NCI-H146 treated with DMSO at 0.1 percent for 48 hours (cell line): ENCODE results near the gene KIF26B.

Source experiments
- DNase-seq: peaks from one replicate; lab custom pipeline; 2025; ENCODE audit not compliant: unreplicated experiment; lab: John Stamatoyannopoulos, UW

KIF26B gene

GRCh38 chr1:245131026-245131393 is 23.8 kb upstream of the KIF26B start:
- DNase-seq = no peak

GRCh38 chr1:245132771-245133170 is 22.0 kb upstream of the KIF26B start:
- DNase-seq = no peak

DNA sequence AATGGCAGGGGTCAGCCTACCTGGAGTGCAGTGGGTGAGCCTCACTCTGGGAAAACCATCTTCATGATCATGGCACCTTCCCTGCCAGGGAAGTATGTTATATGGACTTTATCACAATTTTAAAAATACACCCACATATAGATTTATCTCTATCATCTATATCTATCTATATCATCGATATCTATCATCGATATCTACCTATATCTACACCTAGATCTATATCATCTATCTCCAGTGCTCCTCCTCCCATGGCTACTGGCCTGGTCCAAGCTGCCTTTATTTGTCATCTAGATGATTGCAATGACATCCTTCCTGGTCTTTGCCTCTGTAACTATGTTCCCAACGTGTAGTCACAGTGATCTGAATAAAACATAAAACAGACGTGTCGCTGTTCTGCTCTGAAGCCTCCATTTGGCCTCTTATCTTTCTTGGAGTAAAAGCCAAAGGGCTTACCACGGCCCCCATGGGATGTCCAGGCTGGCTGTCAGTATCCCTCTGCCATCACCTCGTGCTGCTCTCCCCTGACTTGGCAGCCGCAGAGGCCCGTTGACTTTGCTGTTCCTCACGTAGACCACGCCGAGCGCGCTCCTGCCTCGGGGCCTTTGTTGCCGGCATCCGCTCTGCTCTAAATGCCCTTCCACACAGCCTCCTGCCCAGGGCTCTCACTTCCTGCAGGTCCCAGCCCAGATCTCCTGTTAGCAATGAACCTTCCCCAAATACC is 20.6 kb upstream of the KIF26B start:
- no peak for DNase-seq

GRCh38 chr1:245142171-245142798 is 12.5 kb upstream of the KIF26B start:
- DNase-seq = no peak

DNA sequence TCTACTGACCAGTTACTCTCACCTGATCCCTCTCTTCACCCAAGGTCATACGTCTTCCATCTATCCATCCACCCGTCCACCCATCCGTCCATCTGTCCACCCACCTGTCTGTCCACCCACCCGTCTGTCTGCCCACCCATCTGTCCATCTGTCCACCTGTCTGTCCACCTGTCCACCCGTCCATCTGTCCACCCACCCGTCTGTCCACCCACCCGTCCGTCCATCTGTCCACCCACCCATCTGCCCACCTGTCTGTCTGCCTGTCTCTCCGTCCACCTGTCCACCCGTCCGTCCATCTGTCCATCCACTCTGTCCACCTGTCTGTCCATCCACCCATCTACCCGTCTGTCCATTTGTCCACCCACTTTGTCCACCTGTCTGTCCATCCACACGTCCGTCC is 11.8 kb upstream of the KIF26B start:
- DNase-seq = no peak

DNA sequence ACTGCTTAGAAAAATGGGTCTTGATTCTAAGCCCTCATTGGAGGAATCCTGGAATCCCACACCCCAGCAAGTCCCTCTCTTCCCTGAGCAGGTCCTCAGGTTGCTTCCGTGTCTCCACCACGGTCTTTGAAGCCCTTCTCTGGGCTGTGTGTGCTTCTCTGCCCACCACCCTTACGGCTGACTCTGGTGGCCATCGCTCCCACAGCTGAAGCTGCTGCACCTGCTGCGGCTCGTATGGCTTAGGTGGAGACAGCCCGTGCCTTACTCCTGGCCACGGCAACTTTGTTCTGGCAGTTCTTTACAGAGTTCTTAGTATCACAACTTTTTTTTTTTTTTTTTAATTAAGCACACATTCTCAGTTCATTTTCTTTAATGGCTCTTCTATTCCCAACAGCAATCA is 10.9 kb upstream of the KIF26B start:
- DNase-seq = no peak

DNA sequence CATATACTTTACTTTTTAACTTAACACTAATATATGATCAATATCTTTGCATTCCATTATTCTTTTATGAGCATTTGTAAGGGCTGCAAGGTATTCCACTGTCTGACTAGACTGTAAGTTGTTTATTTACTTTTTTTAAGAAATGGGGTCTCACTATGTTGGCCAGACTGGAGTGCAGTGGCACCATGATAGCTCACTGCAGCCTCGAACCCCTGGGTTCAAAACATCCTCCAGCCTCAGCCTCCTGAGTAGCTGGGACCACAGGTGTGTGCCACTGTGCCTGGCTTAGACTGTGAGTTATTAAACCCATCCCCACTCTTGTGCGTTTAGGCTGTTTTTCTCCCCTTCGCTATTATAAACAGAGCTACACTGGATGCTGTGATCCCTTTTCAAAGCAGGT is 6.7 kb upstream of the KIF26B start:
- DNase-seq = no peak

GRCh38 chr1:245148861-245149260 is 5.9 kb upstream of the KIF26B start:
- no peak for DNase-seq

GRCh38 chr1:245153081-245153551 is 1.7 kb upstream of the KIF26B start:
- DNase-seq = peak; percentile 73

GRCh38 chr1:245153552-245154428 is 995 bp upstream of the KIF26B start:
- DNase-seq = peak; percentile 44

GRCh38 chr1:245155272-245156040 is 671 bp downstream of the KIF26B start:
- DNase-seq = peak; percentile 33

DNA sequence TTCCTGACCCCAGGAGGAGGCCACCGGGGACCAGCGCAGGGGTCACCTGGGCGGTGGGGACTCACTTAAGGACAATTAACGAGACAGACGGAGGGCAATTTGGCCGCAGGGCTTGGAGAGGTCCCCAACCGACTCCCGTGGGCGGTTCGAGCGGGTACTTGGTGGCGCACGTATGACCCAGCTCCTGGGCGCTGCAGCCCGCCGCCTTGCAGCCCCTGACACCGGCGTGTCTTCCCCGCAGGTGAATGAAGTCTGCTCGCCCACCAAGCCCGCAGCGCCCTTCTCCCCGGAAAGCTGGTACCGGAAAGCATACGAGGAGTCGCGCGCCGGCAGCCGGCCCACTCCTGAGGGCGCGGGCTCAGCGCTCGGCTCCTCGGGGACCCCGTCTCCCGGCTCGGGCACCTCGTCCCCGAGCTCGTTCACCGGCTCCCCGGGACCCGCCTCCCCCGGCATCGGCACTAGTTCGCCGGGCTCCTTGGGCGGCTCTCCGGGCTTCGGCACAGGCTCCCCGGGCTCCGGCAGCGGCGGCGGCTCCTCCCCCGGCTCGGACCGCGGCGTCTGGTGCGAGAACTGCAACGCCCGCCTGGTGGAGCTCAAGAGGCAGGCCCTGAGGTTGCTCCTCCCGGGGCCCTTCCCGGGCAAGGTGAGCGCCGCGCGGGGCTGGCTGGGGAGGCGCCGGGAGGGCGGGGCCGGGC is 1.4 kb downstream of the KIF26B start:
- peak; percentile 84 for DNase-seq

GRCh38 chr1:245156736-245157505 is 2.1 kb downstream of the KIF26B start:
- DNase-seq = peak; percentile 89

DNA sequence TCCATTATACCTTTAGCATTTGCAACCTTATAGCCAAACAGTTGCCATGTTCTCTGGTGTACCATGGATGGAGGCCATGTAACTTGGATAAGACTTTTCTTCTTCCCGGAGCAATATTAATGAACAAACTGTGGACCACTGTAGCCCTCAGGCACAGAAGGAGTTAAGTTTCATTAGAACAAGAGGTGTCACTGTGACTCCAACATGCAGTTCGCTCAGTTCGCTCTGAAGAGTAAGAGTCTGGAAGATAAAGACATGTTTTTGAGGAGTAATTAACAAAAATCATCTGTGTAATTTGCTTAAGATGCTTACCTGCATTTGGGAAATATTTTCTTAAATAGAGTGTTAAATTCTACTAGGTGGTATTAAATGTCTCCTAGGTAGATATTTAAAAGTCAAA is 4.1 kb downstream of the KIF26B start:
- DNase-seq = no peak

GRCh38 chr1:245160288-245160687 is 5.5 kb downstream of the KIF26B start:
- DNase-seq = no peak

DNA sequence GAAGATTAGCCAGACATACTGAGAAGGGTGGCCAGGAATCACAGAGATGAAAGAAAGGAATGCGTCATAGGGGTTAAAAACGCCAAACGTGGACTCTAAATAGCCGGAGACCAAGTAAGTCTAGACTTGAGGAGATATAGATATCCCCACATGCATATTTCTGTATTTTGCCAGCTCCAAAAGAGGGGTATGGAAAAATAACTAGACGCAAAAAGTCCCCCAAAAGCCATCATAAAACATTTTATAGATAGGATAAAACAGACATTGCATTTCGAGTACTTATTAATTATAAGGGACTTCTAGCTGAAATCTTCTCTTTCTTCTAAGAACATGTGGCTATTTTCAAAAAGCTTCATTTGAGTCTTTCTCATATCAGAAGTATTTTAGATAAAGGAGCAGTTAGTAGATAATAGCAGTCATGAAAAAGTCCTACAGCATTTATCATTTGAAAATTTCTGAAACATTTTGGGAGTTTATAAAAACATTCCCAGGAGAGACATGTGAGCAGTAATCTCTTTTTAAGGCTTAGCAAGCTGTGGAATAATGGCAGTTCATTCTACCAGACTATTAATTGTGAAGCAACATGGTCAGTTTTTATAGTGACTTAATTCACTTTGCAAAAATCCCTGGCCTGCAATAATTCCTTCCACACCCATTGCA is 6.1 kb downstream of the KIF26B start:
- DNase-seq = no peak

GRCh38 chr1:245161866-245162265 is 7.1 kb downstream of the KIF26B start:
- DNase-seq = no peak

- no peak for DNase-seq
Measured at GRCh38 chr1:245166471-245166885, 11.7 kb downstream of the KIF26B start.

GRCh38 chr1:245168086-245168485 is 13.3 kb downstream of the KIF26B start:
- DNase-seq = peak; percentile 87
